ENCODE measurements around the gene PRKCQ.
"Not testable (repeated sequence)": the region's sequence is repeated elsewhere in the genome, so short reads cannot be mapped to it uniquely, and the experiment has no call there.

The PRKCQ gene

GRCh38 chr10:6593241-6593671 is 13.2 kb upstream of the PRKCQ start:
- peak in 1 of 5 experiments; percentile 94 for DNase-seq

DNA sequence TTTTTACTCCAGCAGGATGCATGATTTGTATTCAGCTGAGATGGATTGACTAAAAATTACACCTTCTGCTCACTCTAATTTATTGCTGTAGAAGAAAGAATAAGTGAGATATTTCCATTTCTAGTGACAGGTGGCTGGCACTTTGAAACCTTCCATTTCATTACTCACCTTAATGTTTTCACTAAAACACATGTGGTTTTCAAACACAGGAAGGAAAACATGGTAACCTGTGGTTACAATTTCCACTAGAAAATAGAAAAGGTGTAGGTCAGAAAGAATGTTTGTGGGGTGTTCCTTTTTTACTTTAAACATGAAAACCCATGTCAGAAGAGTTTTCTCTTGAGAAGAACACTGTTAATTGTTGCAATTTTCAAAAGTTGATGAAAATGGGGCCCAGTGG is 12.0 kb upstream of the PRKCQ start:
- peak in 2 of 5 experiments; percentile 49 to 79 for DNase-seq

DNA sequence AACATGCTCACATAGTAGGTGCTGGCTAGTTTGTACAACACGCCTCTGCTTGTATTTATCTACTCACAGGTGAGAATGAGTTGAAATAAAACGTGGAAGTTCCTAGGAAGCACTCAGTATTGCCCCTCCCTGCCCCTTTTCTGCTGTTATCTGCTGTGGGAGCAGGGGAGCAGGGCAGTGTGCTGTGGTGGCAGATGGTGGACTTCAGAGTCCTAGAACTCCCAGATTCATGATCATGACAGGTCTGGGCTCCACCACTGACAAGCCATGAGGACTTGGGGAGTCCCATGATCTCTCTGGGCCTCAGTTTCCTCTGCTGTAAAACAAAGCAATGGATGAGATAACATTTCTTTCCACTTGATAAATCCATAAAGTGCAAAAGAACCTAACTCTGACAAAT is 11.6 kb upstream of the PRKCQ start:
- no peak for DNase-seq

- DNase-seq, result no peak
Observed at GRCh38 chr10:6590100-6590499, 10.0 kb upstream of the PRKCQ start.

DNA sequence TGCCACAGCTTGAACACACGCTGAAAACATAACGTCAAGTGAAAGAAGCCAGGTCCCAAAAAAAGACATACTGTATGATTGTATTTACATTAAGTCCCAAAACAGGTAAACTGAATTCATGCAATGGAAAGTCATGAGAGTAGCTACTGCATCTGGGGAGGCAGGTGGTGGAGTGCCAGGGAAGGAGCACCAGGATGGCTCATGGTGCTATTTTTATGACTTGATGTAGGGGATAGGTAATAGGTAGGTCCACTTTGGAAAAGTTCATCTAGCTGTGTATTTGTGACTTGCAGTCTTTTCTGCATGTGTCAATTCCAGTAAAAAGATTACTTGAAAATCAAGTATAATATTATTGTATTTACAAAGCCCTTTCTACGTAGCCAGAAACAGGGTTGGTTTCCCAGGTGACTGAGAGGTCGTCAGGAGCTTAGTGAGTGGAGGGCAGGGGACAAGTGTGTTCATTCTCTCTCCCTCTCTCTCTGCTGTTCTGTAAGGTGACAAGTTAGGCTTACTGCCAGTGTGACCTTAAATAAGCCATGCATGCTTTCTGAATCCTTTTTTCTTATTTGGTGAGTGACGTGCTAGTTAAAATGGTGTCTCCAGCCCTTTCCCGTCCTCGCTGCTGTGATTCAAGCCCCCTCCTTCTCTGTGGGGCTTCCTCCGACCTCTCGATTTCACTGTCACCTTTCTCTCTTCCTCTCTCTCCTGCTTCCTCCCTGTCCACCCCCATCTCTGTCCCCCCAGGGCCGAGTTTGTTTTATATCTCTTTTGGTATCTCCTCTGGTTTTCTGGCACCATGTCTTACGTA is 9.4 kb upstream of the PRKCQ start:
- no peak for DNase-seq

DNA sequence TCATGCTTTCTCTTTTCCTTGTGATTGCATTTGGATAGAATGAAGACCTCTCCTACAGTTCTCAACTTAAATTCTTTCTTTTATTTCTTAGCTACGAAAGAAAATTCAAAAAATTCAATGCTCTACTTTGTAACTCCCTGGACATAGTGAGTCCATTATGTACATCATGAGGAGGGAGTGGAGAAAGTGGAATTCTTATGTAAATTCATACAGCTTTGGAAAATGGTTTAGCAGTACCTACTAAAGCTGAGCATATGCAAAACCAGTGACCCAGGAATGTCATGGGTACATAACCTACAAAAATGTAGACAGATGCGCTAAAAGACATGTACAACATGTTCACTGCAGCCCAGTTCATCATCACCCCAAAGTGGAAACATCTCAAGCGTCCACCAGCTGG is 8.8 kb upstream of the PRKCQ start:
- DNase-seq, result no peak

DNA sequence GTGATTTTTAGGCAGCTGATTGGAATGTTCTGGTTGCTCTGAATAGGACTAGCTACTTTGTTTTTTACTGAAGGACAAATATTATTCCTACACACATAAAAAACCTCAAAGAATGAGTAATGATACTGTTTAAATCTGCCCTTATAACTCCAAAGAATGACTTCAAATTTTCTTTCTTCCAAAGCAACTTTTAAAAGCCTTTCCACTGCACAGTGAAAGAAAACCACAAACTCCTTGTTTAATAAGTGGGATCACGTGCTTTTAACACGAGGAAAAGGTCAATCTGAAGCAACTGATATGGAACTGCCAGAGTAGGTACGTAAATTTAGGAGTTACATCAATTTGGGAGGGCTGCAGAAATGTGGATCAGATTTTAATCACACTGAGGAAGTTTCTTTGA is 8.0 kb upstream of the PRKCQ start:
- DNase-seq, result no peak

GRCh38 chr10:6586501-6586900 is 6.4 kb upstream of the PRKCQ start:
- no peak for DNase-seq

DNA sequence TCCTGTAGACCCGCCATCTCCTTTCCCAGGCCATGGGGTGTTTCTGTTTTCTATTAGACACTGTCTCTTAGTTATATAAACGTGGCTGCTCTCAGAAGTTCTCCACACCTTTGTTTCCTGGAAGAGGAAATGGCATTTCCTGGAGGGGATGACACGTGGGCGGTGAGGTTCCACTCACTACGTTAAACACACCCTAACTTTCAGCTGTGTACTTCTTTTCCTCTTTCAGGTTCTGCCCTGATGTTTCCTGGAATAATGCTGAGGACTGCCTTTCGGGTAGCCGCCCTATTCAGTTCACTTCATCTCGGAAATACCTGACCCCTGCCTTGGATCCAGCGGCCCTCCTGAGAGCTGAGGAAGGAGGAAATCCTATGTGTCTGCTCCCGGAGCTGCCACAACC is 3.4 kb upstream of the PRKCQ start:
- peak in 4 of 5 experiments; percentile 36 to 87 (median 51) for DNase-seq

DNA sequence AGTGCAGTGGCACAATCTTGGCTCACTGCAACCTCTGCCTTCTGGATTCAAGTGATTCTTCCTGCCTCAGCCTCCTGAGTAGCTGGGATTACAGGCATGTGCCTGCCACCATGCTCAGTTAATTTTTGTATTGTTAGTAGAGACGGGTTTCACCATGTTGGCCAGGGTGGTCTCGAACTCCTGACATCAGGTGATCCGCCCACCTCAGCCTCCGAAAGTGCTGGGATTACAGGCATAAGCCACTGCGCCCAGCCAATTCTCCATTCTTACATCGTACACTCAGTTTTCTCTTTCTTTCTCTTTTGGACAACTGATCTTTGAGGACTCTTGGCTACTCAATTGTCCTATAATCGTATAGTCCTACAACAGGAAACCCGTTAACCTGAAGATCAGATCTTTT is 2.8 kb upstream of the PRKCQ start:
- not testable (repeated sequence) for DNase-seq

GRCh38 chr10:6582298-6582697 is 2.2 kb upstream of the PRKCQ start:
- DNase-seq, result no peak

- DNase-seq, result peak in 1 of 5 experiments; percentile 59
Observed at GRCh38 chr10:6581778-6582228, 1.7 kb upstream of the PRKCQ start.

DNA sequence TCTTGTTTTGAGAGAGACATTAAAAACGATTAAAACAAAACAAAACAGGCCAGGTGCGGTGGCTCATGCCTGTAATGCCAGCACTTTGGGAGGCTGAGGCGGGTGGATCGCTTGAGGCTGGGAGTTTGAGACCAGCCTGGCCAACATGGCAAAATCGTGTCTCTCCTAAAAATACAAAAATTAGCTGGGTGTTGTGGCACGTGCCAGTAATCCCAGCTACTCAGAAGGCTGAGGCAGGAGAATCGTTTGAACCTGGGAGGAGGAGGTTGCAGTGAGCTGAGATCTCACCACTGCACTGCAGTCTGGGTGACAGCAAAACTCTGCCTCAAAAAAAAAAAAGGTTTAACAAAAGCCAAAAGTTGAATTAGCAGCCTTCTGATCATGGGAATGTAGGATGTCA is 1.1 kb upstream of the PRKCQ start:
- peak in 1 of 5 experiments; percentile 34 for DNase-seq

- peak; percentile 73 to 86 (median 80) for DNase-seq
Observed at GRCh38 chr10:6580279-6581029, 378 bp upstream of the PRKCQ start.

GRCh38 chr10:6579183-6579903 is 733 bp downstream of the PRKCQ start:
- DNase-seq, result peak in 1 of 5 experiments; percentile 79

DNA sequence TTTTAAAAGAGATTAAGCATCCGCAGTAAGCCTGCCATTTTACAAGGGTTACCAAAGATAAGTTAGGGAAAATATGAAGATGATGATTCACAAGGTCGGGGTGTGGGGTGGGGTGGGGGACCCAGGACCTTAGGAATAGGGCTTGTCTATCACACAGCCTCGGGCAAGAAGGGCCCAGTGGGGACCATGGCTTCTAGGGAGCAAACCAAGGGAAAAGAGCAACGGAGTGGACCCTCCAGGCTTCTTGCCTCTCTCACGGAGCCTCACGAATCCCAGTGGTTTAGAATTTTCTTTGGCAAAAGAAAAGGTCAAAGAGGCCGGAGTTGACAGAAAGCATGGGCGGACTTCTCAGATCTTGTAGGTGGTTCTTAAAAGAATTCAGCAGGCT is 1.3 kb downstream of the PRKCQ start:
- no peak for DNase-seq

- DNase-seq, result peak in 2 of 5 experiments; percentile 32 to 79
Observed at GRCh38 chr10:6578251-6578771, 1.8 kb downstream of the PRKCQ start.

GRCh38 chr10:6576326-6576725 is 3.8 kb downstream of the PRKCQ start:
- peak in 1 of 5 experiments; percentile 58 for DNase-seq

DNA sequence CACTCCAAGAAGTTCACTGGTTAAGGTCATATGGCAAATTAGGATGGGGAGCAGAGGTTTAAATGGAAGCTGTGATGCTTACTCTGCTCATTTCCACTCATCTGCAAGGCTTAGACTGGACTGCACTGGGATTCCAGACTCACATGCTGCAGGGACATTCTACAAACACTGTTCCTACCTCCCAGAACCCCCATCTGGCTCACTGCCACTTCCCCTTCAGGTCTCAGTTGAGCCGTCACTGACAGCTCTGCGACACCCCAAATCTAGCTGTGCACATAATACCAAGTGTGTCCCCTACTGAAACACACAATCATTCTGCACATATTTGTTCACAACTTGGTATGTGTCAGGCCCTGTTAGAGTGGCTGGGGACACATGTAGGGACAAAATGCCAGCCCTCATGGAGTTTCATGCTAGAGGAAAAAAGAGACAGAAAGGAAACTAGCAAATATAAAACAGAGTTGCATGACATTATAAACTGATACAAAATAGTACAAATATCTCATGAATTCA is 5.4 kb downstream of the PRKCQ start:
- no peak for DNase-seq

DNA sequence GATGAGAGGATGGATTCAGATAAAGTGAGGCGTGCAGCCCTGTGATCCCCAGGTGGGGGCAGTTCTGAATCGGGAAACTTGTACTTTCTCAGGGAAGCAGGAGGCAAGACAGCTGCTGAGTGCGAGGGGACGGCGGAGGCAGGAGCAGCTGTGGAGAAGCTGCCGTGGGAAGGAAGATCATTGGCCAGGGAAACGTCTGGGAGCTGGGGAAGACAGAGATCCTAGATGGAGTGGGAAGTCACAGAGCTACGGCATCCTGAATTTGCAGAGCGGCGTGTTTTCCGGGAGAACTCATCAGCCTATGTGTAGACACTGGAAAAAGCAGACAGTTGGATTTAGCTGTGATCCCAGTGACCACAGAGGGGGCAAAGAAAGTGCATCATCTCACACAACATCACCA is 9.2 kb downstream of the PRKCQ start:
- no peak for DNase-seq

DNA sequence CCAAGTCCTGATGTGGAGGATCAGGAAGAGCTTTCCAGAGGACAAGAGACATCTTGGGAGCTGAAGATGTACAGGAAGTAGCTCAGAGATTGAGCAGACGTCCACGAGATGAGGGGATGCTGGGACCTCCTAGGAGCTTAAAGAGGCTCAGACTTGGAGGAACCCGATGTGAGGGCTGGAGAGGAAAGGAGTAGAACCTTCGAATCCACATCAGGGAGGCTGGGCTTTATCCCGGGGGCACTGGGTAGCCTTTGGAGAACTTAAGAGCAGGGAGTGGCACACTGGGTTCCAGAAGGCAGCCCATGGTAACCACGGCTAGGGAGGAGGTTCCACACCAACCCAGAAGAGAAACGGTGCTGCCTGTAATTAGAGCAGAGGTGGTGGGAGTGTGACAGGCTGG is 10.8 kb downstream of the PRKCQ start:
- no peak for DNase-seq

- DNase-seq, result no peak
Observed at GRCh38 chr10:6567884-6568283, 12.2 kb downstream of the PRKCQ start.

DNA sequence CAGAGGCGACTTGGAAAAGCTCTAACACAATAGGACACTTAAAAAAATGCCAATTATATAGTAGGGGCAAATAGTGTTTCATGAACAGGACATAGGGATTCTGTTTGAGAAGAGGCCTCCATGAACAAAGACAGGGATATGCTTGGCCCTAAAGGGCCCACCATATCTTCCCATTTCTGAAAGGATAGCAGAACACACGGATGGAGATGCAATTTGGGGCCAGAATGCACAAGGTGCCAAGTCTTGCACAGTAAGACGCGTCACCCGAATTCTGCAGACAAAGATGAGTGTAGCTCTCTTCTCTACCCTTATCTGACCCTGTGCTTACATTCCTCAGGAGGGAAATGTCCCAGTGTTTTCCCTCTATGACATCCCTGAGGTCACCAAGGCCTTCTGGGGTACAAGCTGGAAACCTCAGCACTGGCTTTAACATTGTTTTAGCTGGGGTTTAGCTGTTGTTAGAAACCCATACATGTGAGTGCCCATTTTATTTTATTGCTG is 12.8 kb downstream of the PRKCQ start:
- no peak for DNase-seq
